GM23338 (cell line): Measurements from ENCODE around the gene RBFOX1. TPM values are rescaled to one million over a fixed set of nuclear protein-coding genes. Genes with fewer than 3 reads are reported as not detected.

Source experiments
- ATAC-seq: fragments of 200-7000 bp; cut with Tn5 transposase; 3 replicates; pipeline ENCODE4 v1.9.1; 2020
- DNase-seq: peaks from one replicate; pipeline ENCODE4 v3.0.0-alpha.2; 2015; ENCODE audit warnings: low spot score
- H2AFZ ChIP-seq: fragments of 200-600 bp; sonication (generic); 2 replicates; pipeline ENCODE4 v1.8.0; 2016; ENCODE audit warnings: antibody characterized with exemption, mild to moderate bottlenecking, moderate library complexity
- H3F3A ChIP-seq: fragments of 200-600 bp; sonication (generic); replicated peaks from 2 replicates; pipeline ENCODE4 v1.8.0; 2017; ENCODE audit warnings: antibody characterized with exemption, mixed run types, low read depth
- H3K27ac ChIP-seq: fragments of 200-600 bp; sonication (generic); 2 replicates; pipeline ENCODE4 v1.6.1; 2016; ENCODE audit warnings: low read depth
- H3K27me3 ChIP-seq: fragments of 200-600 bp; sonication (generic); 2 replicates; pipeline ENCODE4 v1.8.0; 2016; ENCODE audit warnings: mild to moderate bottlenecking, mixed run types, moderate library complexity; ENCODE audit not compliant: insufficient read depth
- H3K36me3 ChIP-seq: fragments of 200-600 bp; sonication (generic); 2 replicates; pipeline ENCODE4 v1.8.0; 2016; ENCODE audit warnings: mild to moderate bottlenecking; ENCODE audit not compliant: insufficient read depth
- H3K4me1 ChIP-seq: fragments of 200-600 bp; sonication (generic); 2 replicates; pipeline ENCODE4 v1.8.0; 2016; ENCODE audit warnings: mild to moderate bottlenecking, moderate library complexity; ENCODE audit not compliant: insufficient read depth
- H3K4me2 ChIP-seq: fragments of 200-600 bp; sonication (generic); 2 replicates; pipeline ENCODE4 v1.7.1; 2017; ENCODE audit warnings: mixed run types
- H3K4me3 ChIP-seq: fragments of 200-600 bp; sonication (generic); 2 replicates; pipeline ENCODE4 v1.6.1; 2016; ENCODE audit warnings: mixed run types
- H3K79me2 ChIP-seq: fragments of 200-600 bp; sonication (generic); replicated peaks from 2 replicates; pipeline ENCODE4 v1.8.0; 2017; ENCODE audit warnings: mild to moderate bottlenecking; ENCODE audit not compliant: insufficient read depth
- H3K9me2 ChIP-seq: fragments of 200-600 bp; sonication (generic); 2 replicates; pipeline ENCODE4 v1.8.0; 2017; ENCODE audit not compliant: insufficient read depth
- H4K20me1 ChIP-seq: fragments of 200-600 bp; sonication (generic); replicated peaks from 2 replicates; pipeline ENCODE4 v1.8.0; 2017; ENCODE audit warnings: mild to moderate bottlenecking; ENCODE audit not compliant: insufficient read depth
- H3K27ac Mint-ChIP-seq: 2 replicates; pipeline ENCODE4 v1.8.0; 2020; ENCODE audit warnings: inconsistent platforms, mild to moderate bottlenecking, moderate library complexity, mixed read lengths
- H3K27me3 Mint-ChIP-seq: 3 replicates; pipeline ENCODE4 v1.8.0; 2022; ENCODE audit warnings: low read depth, mild to moderate bottlenecking, moderate library complexity, mixed read lengths, inconsistent platforms; ENCODE audit not compliant: insufficient read depth, poor library complexity
- H3K36me3 Mint-ChIP-seq: 3 replicates; pipeline ENCODE4 v1.8.0; 2021; ENCODE audit warnings: low read depth, mild to moderate bottlenecking, inconsistent platforms, moderate library complexity, mixed read lengths
- H3K4me1 Mint-ChIP-seq: 3 replicates; pipeline ENCODE4 v1.8.0; 2020; ENCODE audit warnings: mild to moderate bottlenecking, inconsistent platforms, mixed read lengths
- H3K4me3 Mint-ChIP-seq: 3 replicates; pipeline ENCODE4 v1.8.0; 2021; ENCODE audit warnings: moderate library complexity, mild to moderate bottlenecking, inconsistent platforms, mixed read lengths
- H3K9me3 Mint-ChIP-seq: 3 replicates; pipeline ENCODE4 v1.8.0; 2020; ENCODE audit warnings: moderate library complexity, mild to moderate bottlenecking, inconsistent platforms, mixed read lengths
- CREB1 ChIP-seq: fragments of 250-450 bp; sonication (Bioruptor Pico); IDR thresholded peaks from 2 replicates; pipeline ENCODE4 v1.5.0; 2020; ENCODE audit warnings: low read depth, mild to moderate bottlenecking, moderate library complexity
- CTCF ChIP-seq, 2 experiments: fragments of 200-600 bp in 1 of 2; sonication (generic) in 1 of 2; conservative IDR thresholded peaks; 2 replicates each; pipeline versions ENCODE4 v1.5.1 to v1.6.1; 2016 to 2017; ENCODE audit warnings: antibody characterized with exemption in 2 of 2, low read depth in 2 of 2, mild to moderate bottlenecking in 2 of 2, moderate library complexity in 1 of 2
- ETS1 ChIP-seq: IDR thresholded peaks from 2 replicates; pipeline ENCODE4 v1.6.1; 2016; ENCODE audit warnings: antibody characterized with exemption
- EZH2 ChIP-seq: fragments of 200-600 bp; sonication (generic); IDR thresholded peaks from one replicate; pipeline ENCODE4 v1.8.0; 2017; ENCODE audit warnings: antibody characterized with exemption, mild to moderate bottlenecking, low read depth; ENCODE audit not compliant: unreplicated experiment
- EZH2phosphoT487 ChIP-seq: fragments of 200-600 bp; sonication (generic); IDR thresholded peaks from one replicate; pipeline ENCODE4 v1.8.1; 2018; ENCODE audit warnings: antibody characterized with exemption; ENCODE audit not compliant: unreplicated experiment
- JUNB ChIP-seq: IDR thresholded peaks from one replicate; pipeline ENCODE4 v1.6.1; 2016; ENCODE audit warnings: antibody characterized with exemption; ENCODE audit not compliant: unreplicated experiment
- NANOG ChIP-seq: IDR thresholded peaks from 2 replicates; pipeline ENCODE4 v1.6.1; 2016; ENCODE audit warnings: antibody characterized with exemption, borderline replicate concordance
- POLR2AphosphoS5 ChIP-seq: IDR thresholded peaks from 2 replicates; pipeline ENCODE4 v1.6.1; 2016; ENCODE audit warnings: antibody characterized with exemption, low read depth
- REST ChIP-seq: IDR thresholded peaks from one replicate; pipeline ENCODE4 v1.6.1; 2018; ENCODE audit warnings: antibody characterized with exemption; ENCODE audit not compliant: unreplicated experiment
- ZNF114 ChIP-seq: fragments of 250-450 bp; sonication (Bioruptor Pico); IDR thresholded peaks from 2 replicates; pipeline ENCODE4 v1.5.0; 2020; ENCODE audit warnings: mild to moderate bottlenecking, moderate library complexity
- ZNF331 ChIP-seq: fragments of 250-450 bp; sonication (Bioruptor Pico); IDR thresholded peaks from 2 replicates; pipeline ENCODE4 v1.5.0; 2020; ENCODE audit warnings: low read depth, mild to moderate bottlenecking, moderate library complexity
- ZNF462 ChIP-seq: fragments of 250-450 bp; sonication (Bioruptor Pico); IDR thresholded peaks from 2 replicates; pipeline ENCODE4 v1.5.0; 2020; ENCODE audit warnings: mild to moderate bottlenecking, moderate library complexity
- polyA plus RNA-seq: library from polyadenylated mRNA; unstranded; fragments of >200 nt; fragmentation: Nextera tagmentation; extraction: Ambion mirVana; gene quantifications from 2 replicates; pipeline ENCODE4 v1.2.1, GENCODE V29; 2016
- total RNA-seq: library from RNA; depleted of rRNA; stranded (reverse); fragments of >200 nt; shearing (Covaris generic); gene quantifications from 2 replicates; pipeline ENCODE4 v1.2.3, GENCODE V29; 2014

RBFOX1 gene
- total and polyA plus RNA-seq, 2 experiments from 2014 or later = 2.5 to 3.6 TPM

GRCh38 chr16:7344830-7345780 lies 12.5 kb downstream of the RBFOX1 start:
- H3K4me2 ChIP-seq = no peak overlapping the region
- Mint-ChIP-seq H3K9me3 (peaks cover 17% of the 10 kb centered on the region; the same call in 2 of the 3 replicates), H3K4me3 (no peak overlapping the region), H3K36me3 (no peaks in the 10 kb centered on the region; the same call in 2 of the 3 replicates), H3K4me1 (no peaks in the 10 kb centered on the region; the same call in 2 of the 3 replicates), H3K27me3 (peaks cover 1% of the 10 kb centered on the region), H3K27ac (no peak overlapping the region)
- DNase-seq (no peak), ATAC-seq (no peak)
- no peaks in the 10 kb centered on the region for H3K27me3 ChIP-seq
- no peak overlapping the region for H3K4me3 ChIP-seq
- no peaks in the 10 kb centered on the region for H3K4me1 ChIP-seq
- no peaks in the 10 kb centered on the region for H4K20me1 ChIP-seq
- no peaks in the 10 kb centered on the region for H3K79me2 ChIP-seq
- no peaks in the 10 kb centered on the region; the same call in 1 of the 2 replicates for H3K36me3 ChIP-seq
- TF ChIP-seq ETS1 = no peak
- no peak for TF ChIP-seq CREB1
- no peak for TF ChIP-seq REST
- no peak for TF ChIP-seq ZNF462 (CRISPR knock-in tag)
- TF ChIP-seq ZNF331 (CRISPR knock-in tag) = no peak
- TF ChIP-seq POLR2AphosphoS5 = no peak
- TF ChIP-seq JUNB = no peak
- no peak for TF ChIP-seq EZH2phosphoT487
- TF ChIP-seq EZH2 = no peak
- no peak for TF ChIP-seq NANOG
- no peak for TF ChIP-seq CTCF (conservative IDR thresholded peaks at IDR 0.05; ENCODE audit: low read depth in 2 of 2)
- no peak for TF ChIP-seq ZNF114 (CRISPR knock-in tag)
- H3F3A ChIP-seq = no peaks in the 10 kb centered on the region
- H3K9me2 ChIP-seq = no peaks in the 10 kb centered on the region
- no peak overlapping the region for H3K27ac ChIP-seq
- H2AFZ ChIP-seq = no peak overlapping the region
